ENCODE results near the gene ABCC1. TPM values are rescaled to one million over a fixed set of nuclear protein-coding genes. Genes with fewer than 3 reads are reported as not detected.

Gene ABCC1
- total RNA-seq, 1 experiment from 2014 or later: 61.9 TPM

DNA sequence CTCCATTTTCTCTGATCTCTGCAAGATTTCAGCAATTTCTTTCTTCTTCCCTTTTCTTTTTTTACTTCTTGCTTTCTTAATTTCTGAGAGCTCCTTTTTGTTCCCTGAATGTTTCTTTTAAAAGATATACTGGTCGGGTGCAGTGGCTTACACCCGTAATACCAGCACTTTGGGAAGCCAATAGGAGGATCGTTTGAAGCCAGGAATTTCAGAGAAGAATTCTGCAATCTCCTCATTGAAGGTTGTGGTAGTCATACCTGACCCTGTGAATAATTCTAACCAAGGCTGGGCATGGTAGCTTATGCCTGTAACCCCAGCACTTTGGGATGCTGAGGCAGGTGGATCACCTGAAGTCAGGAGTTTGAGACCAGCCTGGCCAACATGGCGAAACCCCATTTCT, 15.6 kb upstream of the ABCC1 start:
- H3K27me3 Mint-ChIP-seq (ENCODE audit: low read depth): no peaks in the 10 kb centered on the region; the same call in 1 of the 2 replicates
- ATAC-seq (no peak), DNase-seq (ENCODE audit: low spot score) (no peak)
- H3K9me3 Mint-ChIP-seq: peaks cover 9% of the 10 kb centered on the region
- no peaks in the 10 kb centered on the region for H3K36me3 Mint-ChIP-seq
- TF ChIP-seq SMAD4 (CRISPR knock-in tag; IDR thresholded peaks at IDR 0.05): no peak
- TF ChIP-seq MYBL2 (CRISPR knock-in tag; IDR thresholded peaks at IDR 0.05): no peak
- TF ChIP-seq, protein P1, sequence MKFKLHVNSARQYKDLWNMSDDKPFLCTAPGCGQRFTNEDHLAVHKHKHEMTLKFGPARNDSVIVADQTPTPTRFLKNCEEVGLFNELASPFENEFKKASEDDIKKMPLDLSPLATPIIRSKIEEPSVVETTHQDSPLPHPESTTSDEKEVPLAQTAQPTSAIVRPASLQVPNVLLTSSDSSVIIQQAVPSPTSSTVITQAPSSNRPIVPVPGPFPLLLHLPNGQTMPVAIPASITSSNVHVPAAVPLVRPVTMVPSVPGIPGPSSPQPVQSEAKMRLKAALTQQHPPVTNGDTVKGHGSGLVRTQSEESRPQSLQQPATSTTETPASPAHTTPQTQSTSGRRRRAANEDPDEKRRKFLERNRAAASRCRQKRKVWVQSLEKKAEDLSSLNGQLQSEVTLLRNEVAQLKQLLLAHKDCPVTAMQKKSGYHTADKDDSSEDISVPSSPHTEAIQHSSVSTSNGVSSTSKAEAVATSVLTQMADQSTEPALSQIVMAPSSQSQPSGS (CRISPR knock-in tag; IDR thresholded peaks at IDR 0.05; ENCODE audit: borderline replicate concordance, low read depth): no peak
- TF ChIP-seq, protein P2, sequence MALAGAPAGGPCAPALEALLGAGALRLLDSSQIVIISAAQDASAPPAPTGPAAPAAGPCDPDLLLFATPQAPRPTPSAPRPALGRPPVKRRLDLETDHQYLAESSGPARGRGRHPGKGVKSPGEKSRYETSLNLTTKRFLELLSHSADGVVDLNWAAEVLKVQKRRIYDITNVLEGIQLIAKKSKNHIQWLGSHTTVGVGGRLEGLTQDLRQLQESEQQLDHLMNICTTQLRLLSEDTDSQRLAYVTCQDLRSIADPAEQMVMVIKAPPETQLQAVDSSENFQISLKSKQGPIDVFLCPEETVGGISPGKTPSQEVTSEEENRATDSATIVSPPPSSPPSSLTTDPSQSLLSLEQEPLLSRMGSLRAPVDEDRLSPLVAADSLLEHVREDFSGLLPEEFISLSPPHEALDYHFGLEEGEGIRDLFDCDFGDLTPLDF (CRISPR knock-in tag; IDR thresholded peaks at IDR 0.05): no peak
- TF ChIP-seq MAX (CRISPR knock-in tag; IDR thresholded peaks at IDR 0.05): no peak
- TF ChIP-seq CREM (CRISPR knock-in tag; IDR thresholded peaks at IDR 0.05): no peak
- TF ChIP-seq, protein P3, sequence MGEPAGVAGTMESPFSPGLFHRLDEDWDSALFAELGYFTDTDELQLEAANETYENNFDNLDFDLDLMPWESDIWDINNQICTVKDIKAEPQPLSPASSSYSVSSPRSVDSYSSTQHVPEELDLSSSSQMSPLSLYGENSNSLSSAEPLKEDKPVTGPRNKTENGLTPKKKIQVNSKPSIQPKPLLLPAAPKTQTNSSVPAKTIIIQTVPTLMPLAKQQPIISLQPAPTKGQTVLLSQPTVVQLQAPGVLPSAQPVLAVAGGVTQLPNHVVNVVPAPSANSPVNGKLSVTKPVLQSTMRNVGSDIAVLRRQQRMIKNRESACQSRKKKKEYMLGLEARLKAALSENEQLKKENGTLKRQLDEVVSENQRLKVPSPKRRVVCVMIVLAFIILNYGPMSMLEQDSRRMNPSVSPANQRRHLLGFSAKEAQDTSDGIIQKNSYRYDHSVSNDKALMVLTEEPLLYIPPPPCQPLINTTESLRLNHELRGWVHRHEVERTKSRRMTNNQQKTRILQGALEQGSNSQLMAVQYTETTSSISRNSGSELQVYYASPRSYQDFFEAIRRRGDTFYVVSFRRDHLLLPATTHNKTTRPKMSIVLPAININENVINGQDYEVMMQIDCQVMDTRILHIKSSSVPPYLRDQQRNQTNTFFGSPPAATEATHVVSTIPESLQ (CRISPR knock-in tag; IDR thresholded peaks at IDR 0.05): no peak
- no peak for TF ChIP-seq TEAD4 (CRISPR knock-in tag; IDR thresholded peaks at IDR 0.05)
- no peak for TF ChIP-seq GTF2I (CRISPR knock-in tag; conservative IDR thresholded peaks at IDR 0.05)
- no peak for TF ChIP-seq ZNF263 (CRISPR knock-in tag; IDR thresholded peaks at IDR 0.05; ENCODE audit: low read depth)
- TF ChIP-seq SP1 (CRISPR knock-in tag; conservative IDR thresholded peaks at IDR 0.05): no peak
- ChIA-PET CTCF (no interaction called here), POLR2A (no interaction called here)
- H3K27ac Mint-ChIP-seq: no peak overlapping the region
- H3K4me3 Mint-ChIP-seq: no peak overlapping the region
- no peaks in the 10 kb centered on the region for H3K4me1 Mint-ChIP-seq

GRCh38 chr16:15934991-15935390, 14.4 kb upstream of the ABCC1 start:
- no peak for ATAC-seq
- Mint-ChIP-seq H3K27ac (no peak overlapping the region), H3K9me3 (peaks cover 9% of the 10 kb centered on the region), H3K27me3 (ENCODE audit: low read depth) (no peaks in the 10 kb centered on the region; the same call in 1 of the 2 replicates), H3K36me3 (no peaks in the 10 kb centered on the region), H3K4me3 (no peak overlapping the region), H3K4me1 (no peaks in the 10 kb centered on the region)
- ChIA-PET CTCF (no interaction called here), POLR2A (no interaction called here)
- DNase-seq (ENCODE audit: low spot score): no peak
- no peak for TF ChIP-seq ZNF121 (CRISPR knock-in tag; IDR thresholded peaks at IDR 0.05)
- TF ChIP-seq HMGXB4 (CRISPR knock-in tag; IDR thresholded peaks at IDR 0.05): no peak
- no peak for TF ChIP-seq HMGA2 (CRISPR knock-in tag; IDR thresholded peaks at IDR 0.05)
- TF ChIP-seq, protein P4, sequence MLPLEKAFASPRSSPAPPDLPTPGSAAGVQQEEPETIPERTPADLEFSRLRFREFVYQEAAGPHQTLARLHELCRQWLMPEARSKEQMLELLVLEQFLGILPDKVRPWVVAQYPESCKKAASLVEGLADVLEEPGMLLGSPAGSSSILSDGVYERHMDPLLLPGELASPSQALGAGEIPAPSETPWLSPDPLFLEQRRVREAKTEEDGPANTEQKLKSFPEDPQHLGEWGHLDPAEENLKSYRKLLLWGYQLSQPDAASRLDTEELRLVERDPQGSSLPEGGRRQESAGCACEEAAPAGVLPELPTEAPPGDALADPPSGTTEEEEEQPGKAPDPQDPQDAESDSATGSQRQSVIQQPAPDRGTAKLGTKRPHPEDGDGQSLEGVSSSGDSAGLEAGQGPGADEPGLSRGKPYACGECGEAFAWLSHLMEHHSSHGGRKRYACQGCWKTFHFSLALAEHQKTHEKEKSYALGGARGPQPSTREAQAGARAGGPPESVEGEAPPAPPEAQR (CRISPR knock-in tag; IDR thresholded peaks at IDR 0.05): no peak
- TF ChIP-seq PRDM15 (CRISPR knock-in tag; IDR thresholded peaks at IDR 0.05): no peak
- TF ChIP-seq ZNF232 (CRISPR knock-in tag; IDR thresholded peaks at IDR 0.05): no peak
- TF ChIP-seq JAZF1 (CRISPR knock-in tag; IDR thresholded peaks at IDR 0.05): no peak
- TF ChIP-seq, protein P5, sequence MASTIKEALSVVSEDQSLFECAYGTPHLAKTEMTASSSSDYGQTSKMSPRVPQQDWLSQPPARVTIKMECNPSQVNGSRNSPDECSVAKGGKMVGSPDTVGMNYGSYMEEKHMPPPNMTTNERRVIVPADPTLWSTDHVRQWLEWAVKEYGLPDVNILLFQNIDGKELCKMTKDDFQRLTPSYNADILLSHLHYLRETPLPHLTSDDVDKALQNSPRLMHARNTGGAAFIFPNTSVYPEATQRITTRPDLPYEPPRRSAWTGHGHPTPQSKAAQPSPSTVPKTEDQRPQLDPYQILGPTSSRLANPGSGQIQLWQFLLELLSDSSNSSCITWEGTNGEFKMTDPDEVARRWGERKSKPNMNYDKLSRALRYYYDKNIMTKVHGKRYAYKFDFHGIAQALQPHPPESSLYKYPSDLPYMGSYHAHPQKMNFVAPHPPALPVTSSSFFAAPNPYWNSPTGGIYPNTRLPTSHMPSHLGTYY (CRISPR knock-in tag; IDR thresholded peaks at IDR 0.05): no peak
- TF ChIP-seq, protein P6, sequence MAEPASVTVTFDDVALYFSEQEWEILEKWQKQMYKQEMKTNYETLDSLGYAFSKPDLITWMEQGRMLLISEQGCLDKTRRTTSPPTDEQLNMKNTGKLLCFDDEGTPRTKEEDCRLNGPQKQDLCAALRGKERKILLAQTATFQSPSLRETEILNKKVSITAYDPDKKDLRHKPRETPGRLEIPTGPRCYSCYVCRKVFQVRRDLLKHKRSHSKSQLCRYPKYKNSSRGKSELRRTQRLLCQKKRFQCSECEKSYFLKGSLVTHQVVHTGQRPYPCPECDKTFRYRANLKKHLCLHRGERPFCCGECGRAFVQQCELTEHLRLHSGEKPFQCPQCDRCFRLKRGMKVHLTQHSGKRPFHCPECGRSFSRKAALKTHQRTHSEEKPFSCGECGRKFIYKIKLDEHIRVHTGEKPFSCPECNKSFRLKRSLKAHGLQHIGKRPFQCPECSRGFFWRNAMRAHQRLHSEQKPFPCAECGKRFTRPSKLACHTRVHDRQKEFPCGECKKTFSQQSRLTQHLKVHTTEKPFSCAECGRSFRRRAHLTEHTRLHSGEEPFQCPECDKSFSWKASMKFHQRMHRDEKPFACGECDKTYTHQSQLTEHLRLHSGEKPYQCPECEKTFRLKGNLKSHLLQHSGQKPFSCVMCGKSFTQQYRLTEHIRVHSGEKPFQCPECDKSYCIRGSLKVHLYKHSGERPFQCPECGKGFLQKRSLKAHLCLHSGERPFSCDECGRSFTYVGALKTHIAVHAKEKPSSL (CRISPR knock-in tag; conservative IDR thresholded peaks at IDR 0.05): no peak

Measured in WTC11 (cell line).